Measurements from ENCODE around the gene TTC7B.

GRCh38 chr14:90511795-90512328, 304.4 kb downstream of the TTC7B start:
- TF ChIP-seq EZH2 (IDR thresholded peaks at IDR 0.05; ENCODE audit: insufficient read depth, poor library complexity, severe bottlenecking) = no peak
- no peak for TF ChIP-seq EZH2phosphoT487 (IDR thresholded peaks at IDR 0.05; ENCODE audit: insufficient read depth, low read depth)
